Suprapubic skin (tissue), 4 donors: ENCODE results near the gene COL5A3. TPM values are rescaled to one million over a fixed set of nuclear protein-coding genes. Genes with fewer than 3 reads are reported as not detected.
A peak's percentile ranks its signal among the peaks of the same experiment; 100 is the strongest.

Source experiments
- DNase-seq, 2 donors: peaks; one replicate each; pipeline ENCODE4 v3.0.0-alpha.2; 2019; ENCODE audit warnings: low spot score in 2 of 2
- H3K27ac ChIP-seq: fragments of 200-600 bp; sonication (generic); one replicate; pipeline ENCODE4 v1.5.1; 2019
- H3K27me3 ChIP-seq: fragments of 200-600 bp; sonication (generic); one replicate; pipeline ENCODE4 v1.5.1; 2019
- H3K36me3 ChIP-seq: fragments of 200-600 bp; sonication (generic); one replicate; pipeline ENCODE4 v1.5.1; 2019
- H3K4me1 ChIP-seq: fragments of 200-600 bp; sonication (generic); one replicate; pipeline ENCODE4 v1.5.1; 2019
- H3K4me3 ChIP-seq: fragments of 200-600 bp; sonication (generic); one replicate; pipeline ENCODE4 v1.5.1; 2019; ENCODE audit warnings: mild to moderate bottlenecking
- H3K9me3 ChIP-seq: fragments of 200-600 bp; sonication (generic); one replicate; pipeline ENCODE4 v1.5.1; 2019
- EP300 ChIP-seq: sonication (generic); formaldehyde crosslinking; IDR thresholded peaks from one replicate; pipeline ENCODE4 v1.6.1; 2017; ENCODE audit warnings: antibody characterized with exemption
- POLR2A ChIP-seq, 2 donors: fragments of 450-650 bp; IDR thresholded peaks; one replicate each; pipeline ENCODE4 v1.6.1; 2017; ENCODE audit warnings: antibody characterized with exemption in 2 of 2, mild to moderate bottlenecking in 2 of 2, moderate library complexity in 2 of 2
- POLR2AphosphoS5 ChIP-seq, 3 donors: sonication (generic); formaldehyde crosslinking; IDR thresholded peaks; one replicate each; pipeline ENCODE4 v1.6.1; 2017; ENCODE audit warnings: antibody characterized with exemption in 3 of 3
- WGBS: methylation state at CpG from one replicate; pipeline ENCODE4 v1.1.5; 2018; 5-methylcytosine and 5-hydroxymethylcytosine counted together
- total RNA-seq, 4 donors: library from RNA; depleted of rRNA; stranded (reverse); fragments of >200 nt; gene quantifications; one replicate each; pipeline ENCODE4 v1.1.0, GENCODE V29; 2016
- TF ChIP-seq, protein P1 (sequence below), 2 donors: fragments of 200-600 bp in 1 of 2; fragments of 450-650 bp in 1 of 2; sonication (generic) in 1 of 2; IDR thresholded peaks; one replicate each; pipeline ENCODE4 v1.5.1; 2016 to 2019; ENCODE audit warnings: antibody characterized with exemption in 2 of 2, mild to moderate bottlenecking in 1 of 2, moderate library complexity in 1 of 2

Gene COL5A3
- 10 to 100 TPM; 13.4 to 30.6 (median 18.8) TPM for total RNA-seq

GRCh38 chr19:10010247-10010691 is at the start of gene COL5A3:
Gene COL5A3 (minus strand): TSS chr19:10010504. CDS start chr19:10010385, 119 bp downstream.
- TF ChIP-seq, protein P1, sequence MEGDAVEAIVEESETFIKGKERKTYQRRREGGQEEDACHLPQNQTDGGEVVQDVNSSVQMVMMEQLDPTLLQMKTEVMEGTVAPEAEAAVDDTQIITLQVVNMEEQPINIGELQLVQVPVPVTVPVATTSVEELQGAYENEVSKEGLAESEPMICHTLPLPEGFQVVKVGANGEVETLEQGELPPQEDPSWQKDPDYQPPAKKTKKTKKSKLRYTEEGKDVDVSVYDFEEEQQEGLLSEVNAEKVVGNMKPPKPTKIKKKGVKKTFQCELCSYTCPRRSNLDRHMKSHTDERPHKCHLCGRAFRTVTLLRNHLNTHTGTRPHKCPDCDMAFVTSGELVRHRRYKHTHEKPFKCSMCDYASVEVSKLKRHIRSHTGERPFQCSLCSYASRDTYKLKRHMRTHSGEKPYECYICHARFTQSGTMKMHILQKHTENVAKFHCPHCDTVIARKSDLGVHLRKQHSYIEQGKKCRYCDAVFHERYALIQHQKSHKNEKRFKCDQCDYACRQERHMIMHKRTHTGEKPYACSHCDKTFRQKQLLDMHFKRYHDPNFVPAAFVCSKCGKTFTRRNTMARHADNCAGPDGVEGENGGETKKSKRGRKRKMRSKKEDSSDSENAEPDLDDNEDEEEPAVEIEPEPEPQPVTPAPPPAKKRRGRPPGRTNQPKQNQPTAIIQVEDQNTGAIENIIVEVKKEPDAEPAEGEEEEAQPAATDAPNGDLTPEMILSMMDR (IDR thresholded peaks at IDR 0.05), result no peak
- TF ChIP-seq POLR2A (IDR thresholded peaks at IDR 0.05), result peak in 1 of 2 donors; percentile 19
- Histone ChIP-seq H3K9me3 (no peaks in the 10 kb centered on the region), H3K27ac (peak within 1 kb of the TSS; percentile 81), H3K4me1 (peaks cover 78% of the 10 kb centered on the region), H3K27me3 (peaks cover 10% of the 10 kb centered on the region), H3K36me3 (no peaks in the 10 kb centered on the region), H3K4me3 (peak within 1 kb of the TSS; percentile 55)
- 0% methylated on average over 7 of the region's 38 CpGs for WGBS
- peak in 1 of 2 donors; percentile 81 for DNase-seq

DNA sequence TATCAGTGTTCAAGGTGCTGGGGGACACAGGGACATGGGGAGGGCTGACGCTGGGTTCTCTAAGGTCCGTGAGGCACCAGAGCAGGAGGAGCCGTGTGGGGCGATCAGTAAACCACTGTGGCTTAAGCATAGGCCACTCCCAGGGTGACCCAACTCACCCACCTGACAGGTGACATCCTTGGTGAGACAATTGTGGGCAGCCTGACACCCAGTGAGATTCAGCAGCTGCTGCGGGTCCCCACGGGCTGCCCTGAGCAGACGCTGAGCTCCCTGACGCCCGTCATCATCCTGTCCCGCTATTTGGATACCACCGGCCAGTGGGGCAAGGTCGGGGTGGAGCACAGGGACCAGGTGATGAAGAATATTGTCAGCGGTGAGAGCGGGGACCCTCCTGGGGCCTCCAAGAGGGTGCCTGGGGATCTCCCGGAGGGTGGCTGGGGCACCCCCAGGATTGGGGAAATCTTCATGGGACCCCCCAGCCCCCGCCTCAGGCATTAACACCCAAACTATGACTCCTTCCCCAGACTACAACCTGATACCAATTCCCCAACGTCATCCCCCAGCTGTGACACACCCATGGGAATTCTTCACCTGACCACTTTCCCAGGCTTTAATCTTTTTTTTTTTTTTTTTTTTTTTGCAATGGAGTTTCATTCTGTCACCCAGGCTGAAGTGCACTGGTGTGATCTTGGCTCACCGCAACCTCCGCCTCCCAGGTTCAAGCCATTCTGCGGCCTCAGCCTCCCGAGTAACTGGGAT is 42.5 kb upstream of the COL5A3 start:
- H3K36me3 ChIP-seq, result no peaks in the 10 kb centered on the region
- H3K27ac ChIP-seq, result no peak overlapping the region
- H3K9me3 ChIP-seq, result no peaks in the 10 kb centered on the region
- no peak for DNase-seq
- 84% methylated on average over 21 of the region's 21 CpGs for WGBS
- no peak overlapping the region for H3K4me3 ChIP-seq
- H3K27me3 ChIP-seq, result no peaks in the 10 kb centered on the region
- TF ChIP-seq POLR2AphosphoS5 (IDR thresholded peaks at IDR 0.05), result no peak
- TF ChIP-seq, protein P1 (IDR thresholded peaks at IDR 0.05), result no peak
- TF ChIP-seq POLR2A (IDR thresholded peaks at IDR 0.05), result no peak
- TF ChIP-seq EP300, result no peak
- H3K4me1 ChIP-seq, result no peaks in the 10 kb centered on the region

DNA sequence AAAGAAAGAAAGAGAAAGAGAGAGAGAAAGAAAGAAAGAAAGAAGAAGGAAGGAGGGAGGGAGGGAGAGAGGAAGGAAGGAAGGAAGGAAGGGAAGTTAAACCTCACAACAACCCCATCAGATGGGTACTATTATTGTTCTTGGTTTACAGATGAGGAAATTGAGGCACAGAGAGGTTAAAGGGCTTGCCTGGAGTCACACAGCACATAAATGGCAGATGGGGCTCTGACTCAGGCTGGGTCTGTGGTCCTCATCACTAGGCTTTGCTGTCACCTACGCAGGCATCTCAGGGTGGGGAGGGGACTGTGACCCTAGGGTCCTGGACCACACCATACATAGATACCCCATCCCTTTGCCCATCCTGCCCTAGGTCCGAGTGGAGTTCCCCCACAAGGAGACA is 39.3 kb upstream of the COL5A3 start:
- H3K9me3 ChIP-seq, result peaks cover 8% of the 10 kb centered on the region
- WGBS, result 0% methylated on average over 1 of the region's 2 CpGs
- no peaks in the 10 kb centered on the region for H3K36me3 ChIP-seq

GRCh38 chr19:10045371-10045770 is 35.1 kb upstream of the COL5A3 start:
- WGBS, result 71% methylated on average over 1 of the region's 1 CpG
- H3K27ac ChIP-seq, result no peak overlapping the region
- no peak for DNase-seq
- H3K9me3 ChIP-seq, result peaks cover 18% of the 10 kb centered on the region
- H3K4me1 ChIP-seq, result no peaks in the 10 kb centered on the region
- no peaks in the 10 kb centered on the region for H3K36me3 ChIP-seq
- peaks cover 26% of the 10 kb centered on the region for H3K27me3 ChIP-seq
- H3K4me3 ChIP-seq, result no peak overlapping the region
- TF ChIP-seq POLR2A (IDR thresholded peaks at IDR 0.05) (no peak), EP300 (no peak), POLR2AphosphoS5 (IDR thresholded peaks at IDR 0.05) (no peak)
- TF ChIP-seq, protein P1 (IDR thresholded peaks at IDR 0.05), result no peak

More for the DNA sequence above, 39.3 kb upstream of the COL5A3 start:
- H3K27ac ChIP-seq, result no peak overlapping the region
- peaks cover 21% of the 10 kb centered on the region for H3K27me3 ChIP-seq
- H3K4me3 ChIP-seq, result no peak overlapping the region
- TF ChIP-seq POLR2AphosphoS5 (IDR thresholded peaks at IDR 0.05) (no peak), EP300 (no peak), POLR2A (IDR thresholded peaks at IDR 0.05) (no peak)
- TF ChIP-seq, protein P1 (IDR thresholded peaks at IDR 0.05), result no peak
- no peaks in the 10 kb centered on the region for H3K4me1 ChIP-seq
- DNase-seq, result no peak

- Histone ChIP-seq H3K27ac (no peak overlapping the region), H3K36me3 (no peaks in the 10 kb centered on the region), H3K4me1 (no peaks in the 10 kb centered on the region), H3K27me3 (peaks cover 29% of the 10 kb centered on the region), H3K9me3 (peaks cover 18% of the 10 kb centered on the region), H3K4me3 (no peak overlapping the region)
- WGBS, result 83% methylated on average over 1 of the region's 1 CpG
- no peak for TF ChIP-seq POLR2A (IDR thresholded peaks at IDR 0.05)
- TF ChIP-seq EP300, result no peak
- no peak for TF ChIP-seq POLR2AphosphoS5 (IDR thresholded peaks at IDR 0.05)
- TF ChIP-seq, protein P1 (IDR thresholded peaks at IDR 0.05), result no peak
- DNase-seq, result no peak
Measured at GRCh38 chr19:10044390-10044789, 34.1 kb upstream of the COL5A3 start.
